NCI-H2107 treated with DMSO at 0.1 percent for 48 hours (cell line): ENCODE results near the gene IFIH1.
A peak's percentile ranks its signal among the peaks of the same experiment; 100 is the strongest.

Source experiments
- DNase-seq: peaks from one replicate; lab custom pipeline; 2025; ENCODE audit not compliant: unreplicated experiment; lab: John Stamatoyannopoulos, UW

Gene IFIH1

GRCh38 chr2:162318328-162319180, at the start of gene IFIH1:
Gene IFIH1 (minus strand): TSS chr2:162318684. CDS start chr2:162318307, 377 bp downstream.
- DNase-seq: peak; percentile 78

GRCh38 chr2:162365392-162365791, 46.9 kb upstream of the IFIH1 start:
- no peak for DNase-seq

GRCh38 chr2:162344617-162344950, 26.1 kb upstream of the IFIH1 start:
- no peak for DNase-seq

GRCh38 chr2:162343824-162344616, 25.5 kb upstream of the IFIH1 start, which contains the start of gene GCA:
Gene GCA (plus strand): TSS chr2:162344132. CDS start chr2:162344249, 117 bp downstream.
- DNase-seq: peak; percentile 94

GRCh38 chr2:162343492-162343823, 25.0 kb upstream of the IFIH1 start:
- no peak for DNase-seq

GRCh38 chr2:162342841-162343240, 24.4 kb upstream of the IFIH1 start:
- no peak for DNase-seq

- DNase-seq: no peak
Observed at GRCh38 chr2:162342321-162342720, 23.8 kb upstream of the IFIH1 start.

GRCh38 chr2:162340822-162341221, 22.3 kb upstream of the IFIH1 start:
- no peak for DNase-seq

GRCh38 chr2:162337868-162338267, 19.4 kb upstream of the IFIH1 start:
- no peak for DNase-seq

GRCh38 chr2:162333968-162334367, 15.5 kb upstream of the IFIH1 start:
- no peak for DNase-seq

GRCh38 chr2:162330881-162331280, 12.4 kb upstream of the IFIH1 start:
- DNase-seq: no peak

- no peak for DNase-seq
Observed at GRCh38 chr2:162328424-162329157, 10.1 kb upstream of the IFIH1 start.

- no peak for DNase-seq
Observed at GRCh38 chr2:162327806-162328205, 9.3 kb upstream of the IFIH1 start.

GRCh38 chr2:162327134-162327769, 8.8 kb upstream of the IFIH1 start:
- DNase-seq: no peak

GRCh38 chr2:162324953-162325352, 6.5 kb upstream of the IFIH1 start:
- DNase-seq: no peak

GRCh38 chr2:162320864-162321517, 2.5 kb upstream of the IFIH1 start:
- no peak for DNase-seq

GRCh38 chr2:162317861-162318327, 590 bp downstream of the IFIH1 start:
- DNase-seq: no peak

GRCh38 chr2:162317058-162317742, 1.3 kb downstream of the IFIH1 start:
- DNase-seq: no peak

GRCh38 chr2:162316590-162316989, 1.9 kb downstream of the IFIH1 start:
- no peak for DNase-seq

GRCh38 chr2:162315938-162316337, 2.5 kb downstream of the IFIH1 start:
- no peak for DNase-seq
